OCI-LY1 (cell line): ENCODE data around the gene SOS1.

Experiments used
- H2AFZ ChIP-seq: fragments of 200-600 bp; sonication (generic), shearing (Covaris generic); 2 replicates; pipeline ENCODE4 v1.6.0; 2014; ENCODE audit warnings: antibody characterized with exemption, mild to moderate bottlenecking, low read length
- H3F3A ChIP-seq: fragments of 200-600 bp; sonication (generic), shearing (Covaris generic); 2 replicates; pipeline ENCODE4 v1.6.0; 2014; ENCODE audit warnings: mild to moderate bottlenecking, antibody characterized with exemption, low read length, moderate library complexity; ENCODE audit not compliant: insufficient read depth
- H3K27ac ChIP-seq: fragments of 200-600 bp; sonication (generic); 2 replicates; pipeline ENCODE4 v1.5.1; 2014; ENCODE audit warnings: low read length, mixed run types, mild to moderate bottlenecking, low read depth; ENCODE audit not compliant: poor library complexity, severe bottlenecking
- H3K27me3 ChIP-seq: fragments of 200-600 bp; sonication (generic); 2 replicates; pipeline ENCODE4 v1.6.0; 2014; ENCODE audit warnings: antibody characterized with exemption, mild to moderate bottlenecking, low read length, moderate library complexity; ENCODE audit not compliant: insufficient read depth
- H3K36me3 ChIP-seq: fragments of 200-600 bp; sonication (generic); 2 replicates; pipeline ENCODE4 v1.6.1; 2014; ENCODE audit warnings: mild to moderate bottlenecking, antibody characterized with exemption, low read length, moderate library complexity, mixed read lengths; ENCODE audit not compliant: insufficient read depth
- H3K4me1 ChIP-seq: fragments of 200-600 bp; sonication (generic); 2 replicates; pipeline ENCODE4 v1.5.1; 2014; ENCODE audit warnings: mild to moderate bottlenecking, low read length, moderate library complexity; ENCODE audit not compliant: insufficient read depth, severe bottlenecking
- H3K4me2 ChIP-seq: fragments of 200-600 bp; sonication (generic), shearing (Covaris generic); 2 replicates; pipeline ENCODE4 v1.6.1; 2014; ENCODE audit warnings: low read length
- H3K4me3 ChIP-seq: fragments of 200-600 bp; sonication (generic); 2 replicates; pipeline ENCODE4 v1.5.1; 2014; ENCODE audit warnings: low read length, low read depth, mild to moderate bottlenecking, mixed read lengths; ENCODE audit not compliant: poor library complexity, severe bottlenecking
- H3K79me2 ChIP-seq: fragments of 200-600 bp; shearing (Covaris generic); 2 replicates; pipeline ENCODE4 v1.6.1; 2016; ENCODE audit warnings: mixed run types, low read length, mixed read lengths; ENCODE audit not compliant: insufficient read depth
- H3K9ac ChIP-seq: fragments of 200-600 bp; sonication (generic), shearing (Covaris generic); 2 replicates; pipeline ENCODE4 v1.6.1; 2014; ENCODE audit warnings: mild to moderate bottlenecking, low read length, mixed read lengths
- H3K9me2 ChIP-seq: fragments of 200-600 bp; sonication (generic), shearing (Covaris generic); 2 replicates; pipeline ENCODE4 v1.6.1; 2014; ENCODE audit warnings: low read depth, mild to moderate bottlenecking, low read length, mixed read lengths
- H3K9me3 ChIP-seq: fragments of 200-600 bp; shearing (Covaris generic); 2 replicates; pipeline ENCODE4 v1.6.1; 2014; ENCODE audit warnings: low read length, mixed read lengths
- H4K20me1 ChIP-seq: fragments of 200-600 bp; sonication (generic), shearing (Covaris generic); 2 replicates; pipeline ENCODE4 v1.6.0; 2016; ENCODE audit warnings: mild to moderate bottlenecking, low read length; ENCODE audit not compliant: insufficient read depth
- CTCF ChIP-seq: fragments of 200-600 bp; sonication (generic), shearing (Covaris generic); IDR thresholded peaks from 2 replicates; pipeline ENCODE4 v1.5.1; 2017; ENCODE audit warnings: mild to moderate bottlenecking, antibody characterized with exemption, low read length, moderate library complexity, mixed read lengths
- EZH2 ChIP-seq: fragments of 200-600 bp; sonication (generic), shearing (Covaris generic); IDR thresholded peaks from 2 replicates; pipeline ENCODE4 v1.8.0; 2017; ENCODE audit warnings: borderline replicate concordance, mixed run types, mild to moderate bottlenecking, antibody characterized with exemption, low read length, moderate library complexity, mixed read lengths

Gene SOS1

GRCh38 chr2:39015424-39015823, 105.4 kb downstream of the SOS1 start:
- no peak overlapping the region for H3K27ac ChIP-seq
- no peaks in the 10 kb centered on the region for H3K9me2 ChIP-seq
- no peak overlapping the region for H2AFZ ChIP-seq
- TF ChIP-seq EZH2 (no peak), CTCF (no peak)
- H3K4me1 ChIP-seq: no peaks in the 10 kb centered on the region
- H4K20me1 ChIP-seq: no peaks in the 10 kb centered on the region
- no peaks in the 10 kb centered on the region for H3K9me3 ChIP-seq
- H3K4me2 ChIP-seq: no peak overlapping the region
- no peak overlapping the region for H3K4me3 ChIP-seq
- H3K9ac ChIP-seq: no peak overlapping the region
- H3K36me3 ChIP-seq: peaks cover 22% of the 10 kb centered on the region
- no peaks in the 10 kb centered on the region for H3K27me3 ChIP-seq
- no peaks in the 10 kb centered on the region for H3K79me2 ChIP-seq
- no peaks in the 10 kb centered on the region for H3F3A ChIP-seq

GRCh38 chr2:39013871-39014270, 107.0 kb downstream of the SOS1 start:
- Histone ChIP-seq H3K9me3 (no peaks in the 10 kb centered on the region), H3K9ac (no peak overlapping the region), H3K4me3 (no peak overlapping the region), H3K4me1 (peaks cover 4% of the 10 kb centered on the region), H3K36me3 (peaks cover 37% of the 10 kb centered on the region), H3K79me2 (no peaks in the 10 kb centered on the region), H4K20me1 (no peaks in the 10 kb centered on the region), H3F3A (no peaks in the 10 kb centered on the region), H3K9me2 (no peaks in the 10 kb centered on the region), H3K27me3 (no peaks in the 10 kb centered on the region), H3K4me2 (no peak overlapping the region), H3K27ac (no peak overlapping the region), H2AFZ (no peak overlapping the region)
- TF ChIP-seq CTCF (no peak), EZH2 (no peak)

- Histone ChIP-seq H3K36me3 (peaks cover 74% of the 10 kb centered on the region), H3K4me1 (peaks cover 16% of the 10 kb centered on the region), H3K27ac (peak overlapping the region; percentile 65), H3K4me2 (no peak overlapping the region), H3K9ac (no peak overlapping the region), H3K9me3 (no peaks in the 10 kb centered on the region), H3K79me2 (no peaks in the 10 kb centered on the region), H2AFZ (no peak overlapping the region), H3K9me2 (no peaks in the 10 kb centered on the region), H3K4me3 (no peak overlapping the region), H3K27me3 (no peaks in the 10 kb centered on the region), H4K20me1 (no peaks in the 10 kb centered on the region), H3F3A (no peaks in the 10 kb centered on the region; the same call in 1 of the 2 replicates)
- no peak for TF ChIP-seq EZH2
- no peak for TF ChIP-seq CTCF
Measured at GRCh38 chr2:39008665-39009064, 112.2 kb downstream of the SOS1 start.
